ENCODE data around the gene CYP51A1.
A peak's percentile ranks its signal among the peaks of the same experiment; 100 is the strongest.

Gene CYP51A1

DNA sequence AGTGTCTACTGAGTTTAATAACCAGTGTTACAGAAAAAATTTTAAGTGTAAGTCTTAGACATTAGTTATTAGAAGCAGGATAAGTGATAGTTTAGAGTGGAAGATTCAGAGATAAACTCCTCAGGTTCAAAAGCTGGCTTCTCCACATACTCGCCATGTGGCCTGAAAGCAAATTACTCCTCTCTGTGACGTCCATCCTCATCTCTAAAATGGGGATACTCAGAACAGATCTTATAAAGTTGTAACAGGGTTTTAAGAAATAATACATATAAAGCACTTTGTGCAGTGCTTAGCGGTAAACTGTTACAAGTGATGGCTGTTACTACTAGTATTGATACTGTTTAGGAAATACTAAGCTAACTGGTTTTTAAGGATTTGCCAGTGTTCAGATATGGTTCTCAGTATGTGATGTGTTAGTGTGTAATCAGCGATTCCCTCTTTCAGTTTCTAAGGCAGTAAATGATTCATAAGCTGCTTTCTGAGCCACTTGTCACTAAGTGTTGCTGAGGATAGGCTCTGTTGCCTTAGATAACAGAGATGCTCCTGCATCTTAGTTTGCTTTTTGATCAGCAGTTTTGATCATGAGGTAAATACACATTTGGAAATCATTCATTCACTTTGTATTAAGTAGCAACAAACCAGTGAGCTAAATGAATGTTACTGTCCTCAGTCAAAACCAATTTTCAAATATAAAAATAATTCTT is 58.7 kb downstream of the CYP51A1 start:
- ChIA-PET POLR2A (interaction anchor here (0.6 kb wide), 1 partner anchor 171 kb away, joined by 3 read pairs; no protein-coding TSS in a partner anchor), CTCF (interaction anchor here (0.6 to 1.2 kb wide), 4 partner anchors 11 to 371 kb away, joined by 3 to 5 read pairs (median 3); partner anchors contain the start of gene GATAD1)
- TF ChIP-seq, protein P1, sequence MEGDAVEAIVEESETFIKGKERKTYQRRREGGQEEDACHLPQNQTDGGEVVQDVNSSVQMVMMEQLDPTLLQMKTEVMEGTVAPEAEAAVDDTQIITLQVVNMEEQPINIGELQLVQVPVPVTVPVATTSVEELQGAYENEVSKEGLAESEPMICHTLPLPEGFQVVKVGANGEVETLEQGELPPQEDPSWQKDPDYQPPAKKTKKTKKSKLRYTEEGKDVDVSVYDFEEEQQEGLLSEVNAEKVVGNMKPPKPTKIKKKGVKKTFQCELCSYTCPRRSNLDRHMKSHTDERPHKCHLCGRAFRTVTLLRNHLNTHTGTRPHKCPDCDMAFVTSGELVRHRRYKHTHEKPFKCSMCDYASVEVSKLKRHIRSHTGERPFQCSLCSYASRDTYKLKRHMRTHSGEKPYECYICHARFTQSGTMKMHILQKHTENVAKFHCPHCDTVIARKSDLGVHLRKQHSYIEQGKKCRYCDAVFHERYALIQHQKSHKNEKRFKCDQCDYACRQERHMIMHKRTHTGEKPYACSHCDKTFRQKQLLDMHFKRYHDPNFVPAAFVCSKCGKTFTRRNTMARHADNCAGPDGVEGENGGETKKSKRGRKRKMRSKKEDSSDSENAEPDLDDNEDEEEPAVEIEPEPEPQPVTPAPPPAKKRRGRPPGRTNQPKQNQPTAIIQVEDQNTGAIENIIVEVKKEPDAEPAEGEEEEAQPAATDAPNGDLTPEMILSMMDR (IDR thresholded peaks at IDR 0.05; ENCODE audit: control extremely low read depth, extremely low read depth, low read depth, missing control alignments), result no peak
- peak; percentile 42 for DNase-seq (ENCODE audit: extremely low spot score)

DNA sequence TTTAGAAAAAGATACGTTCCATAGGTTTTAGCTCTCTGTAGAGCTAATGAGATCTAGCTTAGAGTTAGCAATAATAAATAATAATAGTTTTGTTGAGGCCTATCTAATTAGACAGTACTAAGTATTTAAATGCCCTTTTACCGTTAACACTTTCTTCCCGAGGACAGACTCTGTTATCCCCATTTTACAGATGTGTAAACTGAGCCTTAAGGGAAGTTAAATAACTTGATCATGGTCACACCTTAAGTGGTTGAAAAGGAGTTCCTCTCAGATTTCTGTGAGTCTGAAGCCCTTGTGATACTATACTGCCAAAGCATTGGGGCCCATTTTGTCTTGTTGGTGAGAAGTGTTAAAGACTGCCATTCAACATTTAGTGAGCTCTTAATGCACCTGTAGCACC is 61.6 kb downstream of the CYP51A1 start:
- no peak for DNase-seq (ENCODE audit: extremely low spot score)
- TF ChIP-seq, protein P1 (IDR thresholded peaks at IDR 0.05; ENCODE audit: control extremely low read depth, extremely low read depth, low read depth, missing control alignments), result no peak
- ChIA-PET POLR2A (interaction anchor here (0.6 kb wide), 1 partner anchor 382 kb away, joined by 3 read pairs; no protein-coding TSS in a partner anchor), CTCF (interaction anchor here (1.3 to 2.3 kb wide), 3 partner anchors 10 to 24 kb away, joined by 4 to 9 read pairs (median 4); no protein-coding TSS in a partner anchor)

DNA sequence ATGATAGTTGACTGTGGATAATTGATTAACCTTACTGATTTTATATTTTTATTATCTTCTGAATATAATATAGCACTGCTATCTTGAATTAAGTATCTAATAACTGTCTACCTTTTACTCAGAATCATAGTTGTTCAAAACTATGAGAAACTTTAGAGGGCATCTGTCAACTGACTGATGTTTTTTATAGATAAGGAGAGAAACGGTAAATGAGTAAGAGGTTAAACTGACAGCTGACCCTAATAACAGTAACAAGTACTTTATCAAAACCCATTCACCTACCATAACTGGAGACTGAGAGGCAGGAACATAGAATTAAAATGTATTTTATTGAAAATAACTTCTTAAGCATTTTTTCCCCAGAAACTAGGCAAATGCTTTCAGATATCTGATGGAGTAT is 62.2 kb downstream of the CYP51A1 start:
- DNase-seq (ENCODE audit: extremely low spot score), result no peak
- TF ChIP-seq, protein P1 (IDR thresholded peaks at IDR 0.05; ENCODE audit: control extremely low read depth, extremely low read depth, low read depth, missing control alignments), result no peak
- POLR2A ChIA-PET, result interaction anchor here (0.6 kb wide), 1 partner anchor 383 kb away, joined by 3 read pairs; no protein-coding TSS in a partner anchor
- CTCF ChIA-PET, result interaction anchor here (1.3 to 2.3 kb wide), 3 partner anchors 10 to 25 kb away, joined by 4 to 9 read pairs (median 4); no protein-coding TSS in a partner anchor

DNA sequence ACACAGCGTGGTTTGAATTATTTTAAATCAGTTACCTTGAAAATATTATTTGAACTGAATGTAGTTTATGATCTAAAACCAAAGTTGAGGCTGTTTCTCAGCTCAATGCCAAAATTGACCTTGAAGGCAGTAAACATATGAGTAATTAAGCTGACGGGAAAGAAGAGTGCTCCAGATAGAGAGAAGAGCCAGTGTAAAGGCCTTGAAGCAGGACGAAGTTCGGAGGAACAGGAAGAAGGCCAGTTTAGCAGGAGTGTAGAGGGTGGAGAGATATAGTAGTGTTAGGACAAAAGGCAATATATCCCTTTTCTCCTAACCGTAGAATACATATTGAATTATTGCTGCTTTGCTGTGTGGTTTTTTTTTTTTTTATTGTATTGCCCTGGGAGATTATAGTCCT is 63.2 kb downstream of the CYP51A1 start:
- TF ChIP-seq, protein P1 (IDR thresholded peaks at IDR 0.05; ENCODE audit: control extremely low read depth, extremely low read depth, low read depth, missing control alignments), result no peak
- CTCF ChIA-PET, result interaction anchor here (1.4 to 2.3 kb wide), 2 partner anchors 9 to 11 kb away, joined by 3 to 9 read pairs; no protein-coding TSS in a partner anchor
- no peak for DNase-seq (ENCODE audit: extremely low spot score)
- POLR2A ChIA-PET, result no interaction called here

DNA sequence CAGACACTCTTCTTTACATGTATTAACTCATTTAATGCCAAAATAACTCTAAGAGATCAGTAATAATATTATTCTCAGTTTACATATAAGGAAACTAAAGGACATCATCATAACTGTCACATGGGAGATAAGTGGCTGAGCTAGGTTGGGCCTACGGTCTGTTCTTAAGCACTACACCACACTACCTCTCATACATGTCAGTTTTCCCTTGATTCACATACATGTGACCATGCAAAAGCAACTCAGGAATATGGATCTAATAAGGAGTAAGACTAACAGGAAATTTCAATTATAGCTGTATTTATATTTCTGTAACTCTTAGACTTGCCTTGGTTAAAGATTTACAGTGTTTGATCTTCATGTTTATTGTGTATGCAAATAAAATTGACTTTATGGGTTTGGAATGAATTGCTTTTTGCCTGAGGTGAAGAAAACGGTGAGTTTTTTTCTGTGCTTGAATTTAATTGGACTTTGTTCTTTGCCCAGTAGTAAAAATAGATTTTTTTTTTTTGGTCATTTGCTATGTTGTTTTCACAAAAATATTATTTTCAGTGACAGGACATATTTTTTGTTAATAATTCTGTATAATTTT is 69.7 kb downstream of the CYP51A1 start:
- CTCF ChIA-PET, result interaction anchor here (0.9 to 1.0 kb wide), 2 partner anchors 12 to 15 kb away, joined by 3 read pairs; no protein-coding TSS in a partner anchor
- DNase-seq (ENCODE audit: extremely low spot score), result no peak
- POLR2A ChIA-PET, result no interaction called here
- TF ChIP-seq, protein P1 (IDR thresholded peaks at IDR 0.05; ENCODE audit: control extremely low read depth, extremely low read depth, low read depth, missing control alignments), result no peak
